ENCODE results near the gene DRD2. TPM values are rescaled to one million over a fixed set of nuclear protein-coding genes. Genes with fewer than 3 reads are reported as not detected.

DRD2 gene
- total RNA-seq, 3 donors from 2014 or later = not detected

- ATAC-seq (no peak), DNase-seq (no peak)
- Mint-ChIP-seq H3K27me3 (ENCODE audit: low read depth) (no peaks in the 10 kb centered on the region), H3K4me1 (ENCODE audit: low read depth) (no peaks in the 10 kb centered on the region), H3K4me3 (no peak overlapping the region), H3K36me3 (ENCODE audit: insufficient read depth) (no peaks in the 10 kb centered on the region), H3K9me3 (no peaks in the 10 kb centered on the region)
These were observed 81.7 kb downstream of the DRD2 start for GRCh38 chr11:113393501-113393985.

DNA sequence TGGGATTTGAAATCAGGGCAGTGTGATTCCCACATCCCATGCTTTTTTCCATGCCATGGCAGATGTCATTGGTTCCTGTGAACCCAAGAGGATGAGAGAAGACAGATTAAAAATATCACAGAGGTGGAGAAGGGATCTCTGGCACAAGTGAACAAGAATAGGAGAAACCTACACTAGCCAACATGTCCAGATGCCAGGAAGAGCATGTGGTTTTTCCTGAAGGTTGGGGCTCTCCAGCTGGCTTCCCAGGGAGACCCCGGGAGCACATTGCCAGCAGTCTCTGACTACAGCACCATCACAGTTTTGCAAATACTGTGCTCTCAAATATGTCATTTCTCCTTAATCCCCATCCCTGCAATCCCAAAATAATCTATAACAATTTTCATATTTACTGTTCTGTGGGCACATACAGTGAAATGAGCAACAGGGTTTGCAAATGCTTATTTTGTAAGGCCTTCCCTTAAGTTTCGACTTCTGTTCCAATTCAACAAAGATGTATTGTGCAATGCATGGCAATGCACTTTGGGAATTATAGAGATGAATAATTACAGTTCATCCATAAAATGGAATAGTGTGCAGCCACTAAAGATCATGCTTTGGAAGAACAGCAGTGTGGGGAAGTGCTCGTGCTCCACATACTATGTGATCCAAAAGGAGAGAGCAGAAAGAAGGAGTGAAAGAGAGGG is 82.8 kb downstream of the DRD2 start:
- H3K27me3 Mint-ChIP-seq (ENCODE audit: low read depth) = peaks cover under 1% of the 10 kb centered on the region
- ATAC-seq (no peak), DNase-seq (no peak)

GRCh38 chr11:113389272-113389671 is 85.9 kb downstream of the DRD2 start:
- Mint-ChIP-seq H3K36me3 (ENCODE audit: insufficient read depth) (peaks cover 3% of the 10 kb centered on the region), H3K27me3 (ENCODE audit: low read depth) (peaks cover 5% of the 10 kb centered on the region), H3K9me3 (no peaks in the 10 kb centered on the region), H3K4me3 (no peak overlapping the region), H3K4me1 (ENCODE audit: low read depth) (no peaks in the 10 kb centered on the region)
- no peak for DNase-seq
- no peak for ATAC-seq

More for the DNA sequence above, 82.8 kb downstream of the DRD2 start:
- H3K9me3 Mint-ChIP-seq = no peaks in the 10 kb centered on the region
- no peaks in the 10 kb centered on the region for H3K4me1 Mint-ChIP-seq (ENCODE audit: low read depth)
- H3K4me3 Mint-ChIP-seq = no peak overlapping the region
- H3K36me3 Mint-ChIP-seq (ENCODE audit: insufficient read depth) = no peaks in the 10 kb centered on the region

DNA sequence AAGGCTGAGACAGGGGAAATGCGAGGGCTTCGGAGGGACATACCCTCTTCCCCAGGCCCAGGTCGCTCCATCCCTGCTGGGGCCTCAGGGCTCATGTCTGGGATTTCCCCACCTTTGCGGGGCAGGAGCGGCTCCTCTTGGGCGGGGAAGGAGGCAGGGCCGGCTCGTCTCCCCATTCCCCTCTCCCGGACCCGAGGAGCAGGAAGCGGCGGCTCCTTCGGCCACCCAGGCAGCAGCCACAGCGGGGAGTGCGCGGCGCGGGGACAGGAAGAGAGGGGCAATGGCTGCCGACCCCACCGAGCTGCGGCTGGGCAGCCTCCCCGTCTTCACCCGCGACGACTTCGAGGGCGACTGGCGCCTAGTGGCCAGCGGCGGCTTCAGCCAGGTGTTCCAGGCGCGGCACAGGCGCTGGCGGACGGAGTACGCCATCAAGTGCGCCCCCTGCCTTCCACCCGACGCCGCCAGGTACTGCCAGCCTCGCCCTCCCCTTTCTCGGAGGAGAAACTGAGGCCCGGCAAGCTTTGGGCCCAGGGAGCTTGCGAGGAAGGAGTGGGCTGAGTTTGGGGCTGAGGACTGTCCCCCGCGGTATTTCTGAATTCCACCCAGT is 87.5 kb downstream of the DRD2 start, which contains the start of gene ANKK1:
Gene ANKK1, plus strand, starts transcription at position 175 of the 607 bp plus-strand sequence. Its CDS starts 106 bp downstream, at position 281.
- no peak for DNase-seq
- no peak for ATAC-seq
- H3K27me3 Mint-ChIP-seq (ENCODE audit: low read depth) = peaks cover 5% of the 10 kb centered on the region

DNA sequence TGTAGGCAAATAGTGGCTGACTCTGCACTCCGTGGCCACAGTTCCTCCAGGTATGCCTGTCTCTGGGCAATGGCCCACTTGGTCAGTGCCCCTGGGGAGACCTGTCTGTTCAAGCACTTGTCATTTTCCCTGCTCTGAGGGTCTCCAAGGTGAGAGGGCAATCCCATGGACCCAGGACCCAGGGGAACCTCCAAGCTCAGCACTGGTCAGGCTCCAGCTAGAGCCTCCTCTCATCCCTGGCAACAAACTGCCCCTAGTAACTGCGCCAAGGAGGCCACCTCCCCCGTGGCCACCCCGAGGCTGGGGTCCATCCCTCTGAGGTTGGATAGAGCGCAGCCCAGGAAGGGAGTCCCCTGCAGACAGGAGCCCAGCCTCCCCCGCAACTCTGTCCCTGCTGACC is 88.3 kb downstream of the DRD2 start:
- no peak overlapping the region for H3K4me3 Mint-ChIP-seq
- DNase-seq (no peak), ATAC-seq (no peak)
- H3K9me3 Mint-ChIP-seq = no peaks in the 10 kb centered on the region
- H3K4me1 Mint-ChIP-seq (ENCODE audit: low read depth) = no peaks in the 10 kb centered on the region
- peaks cover 5% of the 10 kb centered on the region for H3K27me3 Mint-ChIP-seq (ENCODE audit: low read depth)
- H3K36me3 Mint-ChIP-seq (ENCODE audit: insufficient read depth) = peaks cover 3% of the 10 kb centered on the region

More for the DNA sequence above, 87.5 kb downstream of the DRD2 start, which contains the start of gene ANKK1:
- H3K9me3 Mint-ChIP-seq = no peaks in the 10 kb centered on the region
- H3K4me3 Mint-ChIP-seq = no peak within 1 kb of the TSS
- H3K4me1 Mint-ChIP-seq (ENCODE audit: low read depth) = no peaks in the 10 kb centered on the region
- peaks cover 3% of the 10 kb centered on the region for H3K36me3 Mint-ChIP-seq (ENCODE audit: insufficient read depth)

- DNase-seq (no peak), ATAC-seq (no peak)
- no peaks in the 10 kb centered on the region for H3K4me1 Mint-ChIP-seq (ENCODE audit: low read depth)
- no peaks in the 10 kb centered on the region for H3K9me3 Mint-ChIP-seq
- no peak overlapping the region for H3K4me3 Mint-ChIP-seq
- peaks cover 5% of the 10 kb centered on the region for H3K27me3 Mint-ChIP-seq (ENCODE audit: low read depth)
- H3K36me3 Mint-ChIP-seq (ENCODE audit: insufficient read depth) = peaks cover 3% of the 10 kb centered on the region
These were observed 89.4 kb downstream of the DRD2 start for GRCh38 chr11:113385749-113386148.

DNA sequence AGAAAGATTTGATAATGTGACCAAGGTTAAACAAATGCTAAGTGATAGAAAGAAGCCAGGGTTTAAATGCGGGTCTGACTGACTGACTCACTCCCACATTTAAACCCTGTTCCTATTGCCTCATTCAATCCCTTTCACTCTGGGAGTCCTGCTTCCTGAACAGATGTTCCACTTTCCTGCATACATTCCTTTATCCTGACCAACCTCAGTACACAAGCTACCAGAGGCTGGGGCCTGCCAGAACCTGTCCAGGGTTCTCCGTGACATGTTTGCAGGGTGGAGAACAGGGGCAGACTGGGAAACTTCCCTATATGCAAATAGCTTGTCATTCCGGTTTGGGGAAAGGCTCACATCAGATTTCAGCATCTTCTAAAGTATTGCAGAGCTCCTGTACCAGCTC is 90.6 kb downstream of the DRD2 start:
- no peaks in the 10 kb centered on the region for H3K9me3 Mint-ChIP-seq
- H3K4me1 Mint-ChIP-seq (ENCODE audit: low read depth) = no peaks in the 10 kb centered on the region
- no peak overlapping the region for H3K4me3 Mint-ChIP-seq
- peaks cover 13% of the 10 kb centered on the region for H3K36me3 Mint-ChIP-seq (ENCODE audit: insufficient read depth)
- DNase-seq = no peak
- peaks cover 5% of the 10 kb centered on the region for H3K27me3 Mint-ChIP-seq (ENCODE audit: low read depth)
- no peak for ATAC-seq

DNA sequence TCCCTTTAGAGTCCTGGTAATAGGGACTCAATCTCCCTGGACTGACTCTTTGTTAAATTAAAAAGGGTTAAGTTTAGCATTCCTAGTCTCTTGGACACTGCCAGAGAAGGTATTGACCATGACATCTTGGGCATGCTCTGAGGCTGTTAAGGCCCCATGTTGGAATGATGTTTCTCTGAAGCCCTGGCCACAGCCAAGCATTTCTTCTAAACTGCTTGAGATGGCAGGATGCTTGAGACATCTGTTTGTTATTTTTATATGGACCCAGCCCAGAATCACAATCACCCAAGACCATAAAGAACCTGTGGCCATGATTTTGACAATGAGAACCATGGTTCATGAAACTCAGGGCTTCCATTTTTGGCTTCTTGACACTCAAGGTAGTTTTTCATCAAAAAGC is 93.1 kb downstream of the DRD2 start:
- Mint-ChIP-seq H3K4me1 (ENCODE audit: low read depth) (no peaks in the 10 kb centered on the region), H3K27me3 (ENCODE audit: low read depth) (peaks cover 2% of the 10 kb centered on the region), H3K4me3 (no peak overlapping the region), H3K36me3 (ENCODE audit: insufficient read depth) (peaks cover 23% of the 10 kb centered on the region), H3K9me3 (no peaks in the 10 kb centered on the region)
- no peak for ATAC-seq
- DNase-seq = no peak

GRCh38 chr11:113378692-113379091 is 96.5 kb downstream of the DRD2 start:
- no peak for ATAC-seq
- Mint-ChIP-seq H3K4me3 (no peak overlapping the region), H3K36me3 (ENCODE audit: insufficient read depth) (peaks cover 23% of the 10 kb centered on the region), H3K27me3 (ENCODE audit: low read depth) (no peaks in the 10 kb centered on the region), H3K4me1 (ENCODE audit: low read depth) (no peaks in the 10 kb centered on the region), H3K9me3 (no peaks in the 10 kb centered on the region)
- DNase-seq = no peak

GRCh38 chr11:113377681-113378412 is 97.4 kb downstream of the DRD2 start:
- Mint-ChIP-seq H3K27me3 (ENCODE audit: low read depth) (no peaks in the 10 kb centered on the region), H3K4me3 (no peak overlapping the region), H3K9me3 (no peaks in the 10 kb centered on the region), H3K4me1 (ENCODE audit: low read depth) (no peaks in the 10 kb centered on the region), H3K36me3 (ENCODE audit: insufficient read depth) (peaks cover 26% of the 10 kb centered on the region)
- DNase-seq (no peak), ATAC-seq (no peak)

- Mint-ChIP-seq H3K36me3 (ENCODE audit: insufficient read depth) (peaks cover 31% of the 10 kb centered on the region), H3K4me3 (no peak overlapping the region), H3K4me1 (ENCODE audit: low read depth) (no peaks in the 10 kb centered on the region), H3K9me3 (no peaks in the 10 kb centered on the region), H3K27me3 (ENCODE audit: low read depth) (no peaks in the 10 kb centered on the region)
- DNase-seq (no peak), ATAC-seq (no peak)
These were observed 99.0 kb downstream of the DRD2 start for GRCh38 chr11:113376156-113376555.

DNA sequence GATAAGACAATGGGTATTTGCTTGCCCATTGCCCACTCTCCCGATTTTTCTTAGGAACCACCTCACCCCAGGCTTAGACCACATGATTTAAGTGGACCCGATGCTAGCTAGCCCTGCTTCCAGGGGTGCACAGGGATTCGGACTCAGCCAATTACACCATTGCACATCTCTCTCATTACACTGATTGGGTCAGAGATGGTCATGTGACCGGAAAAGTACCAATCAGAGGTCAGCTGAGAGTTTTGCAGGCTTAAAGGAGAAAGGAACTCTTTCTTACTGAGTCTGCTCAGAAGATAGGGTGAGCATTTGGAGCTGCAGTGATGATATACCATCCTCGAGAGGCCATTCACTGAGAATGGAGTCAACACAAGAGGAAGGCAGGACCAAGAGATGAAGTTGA is 99.8 kb downstream of the DRD2 start:
- ATAC-seq (no peak), DNase-seq (no peak)
- Mint-ChIP-seq H3K9me3 (no peaks in the 10 kb centered on the region), H3K4me1 (ENCODE audit: low read depth) (no peaks in the 10 kb centered on the region), H3K36me3 (ENCODE audit: insufficient read depth) (peaks cover 30% of the 10 kb centered on the region), H3K4me3 (no peak overlapping the region), H3K27me3 (ENCODE audit: low read depth) (no peaks in the 10 kb centered on the region)

GRCh38 chr11:113373981-113374560 is 101.1 kb downstream of the DRD2 start:
- Mint-ChIP-seq H3K36me3 (ENCODE audit: insufficient read depth) (peaks cover 26% of the 10 kb centered on the region), H3K9me3 (no peaks in the 10 kb centered on the region), H3K4me3 (no peak overlapping the region), H3K4me1 (ENCODE audit: low read depth) (no peaks in the 10 kb centered on the region), H3K27me3 (ENCODE audit: low read depth) (no peaks in the 10 kb centered on the region)
- ATAC-seq (no peak), DNase-seq (no peak)

GRCh38 chr11:113373306-113373705 is 101.9 kb downstream of the DRD2 start:
- peaks cover 23% of the 10 kb centered on the region for H3K36me3 Mint-ChIP-seq (ENCODE audit: insufficient read depth)
- ATAC-seq = no peak
- H3K4me1 Mint-ChIP-seq (ENCODE audit: low read depth) = no peaks in the 10 kb centered on the region
- H3K4me3 Mint-ChIP-seq = no peak overlapping the region
- DNase-seq = no peak
- H3K27me3 Mint-ChIP-seq (ENCODE audit: low read depth) = no peaks in the 10 kb centered on the region
- H3K9me3 Mint-ChIP-seq = no peaks in the 10 kb centered on the region
